Upper lobe of right lung (tissue), 1 donor: ENCODE measurements around the gene STARD5. TPM values are rescaled to one million over a fixed set of nuclear protein-coding genes. Genes with fewer than 3 reads are reported as not detected.
A peak's percentile ranks its signal among the peaks of the same experiment; 100 is the strongest.

Experiments used
- ATAC-seq: fragments of 200-7000 bp; cut with Tn5 transposase; one replicate; pipeline ENCODE4 v1.9.1; 2020; ENCODE audit warnings: mild to moderate bottlenecking, moderate library complexity
- DNase-seq: peaks from one replicate; pipeline ENCODE4 v3.0.0-alpha.2; 2020
- H3K27ac ChIP-seq: fragments of 200-600 bp; one replicate; pipeline ENCODE4 v1.8.0; 2022
- H3K27me3 ChIP-seq: fragments of 200-600 bp; one replicate; pipeline ENCODE4 v1.8.0; 2022; ENCODE audit warnings: mild to moderate bottlenecking
- H3K36me3 ChIP-seq: fragments of 200-600 bp; one replicate; pipeline ENCODE4 v1.8.0; 2022
- H3K4me1 ChIP-seq: fragments of 200-600 bp; one replicate; pipeline ENCODE4 v1.8.0; 2022
- H3K4me3 ChIP-seq: fragments of 200-600 bp; one replicate; pipeline ENCODE4 v1.8.0; 2022; ENCODE audit warnings: mild to moderate bottlenecking
- H3K9me3 ChIP-seq: fragments of 200-600 bp; one replicate; pipeline ENCODE4 v1.8.0; 2022
- intact Hi-C: fragments of 100-400 bp; cut with DNase I; formaldehyde crosslinking; loops from one replicate; pipeline ENCODE4 v1.11.0; 2022
- total RNA-seq: library from RNA; stranded (reverse); fragmentation: NEBNext Ultra II Directional; extraction: Animal tissue kit (Norgen Biotek cat#: 25700); gene quantifications from one replicate; pipeline ENCODE4 v1.2.1, GENCODE V29; 2021
- TF ChIP-seq, protein P1 (sequence below): fragments of 200-600 bp; IDR thresholded peaks from one replicate; pipeline ENCODE4 v1.8.0; 2022; ENCODE audit warnings: antibody characterized with exemption
- donor health status: DM: no; HTN: yes; CAD: no; lungs with severe emphysema.

STARD5 gene
- total RNA-seq, 1 donor from 2014 or later: 5.4 TPM

DNA sequence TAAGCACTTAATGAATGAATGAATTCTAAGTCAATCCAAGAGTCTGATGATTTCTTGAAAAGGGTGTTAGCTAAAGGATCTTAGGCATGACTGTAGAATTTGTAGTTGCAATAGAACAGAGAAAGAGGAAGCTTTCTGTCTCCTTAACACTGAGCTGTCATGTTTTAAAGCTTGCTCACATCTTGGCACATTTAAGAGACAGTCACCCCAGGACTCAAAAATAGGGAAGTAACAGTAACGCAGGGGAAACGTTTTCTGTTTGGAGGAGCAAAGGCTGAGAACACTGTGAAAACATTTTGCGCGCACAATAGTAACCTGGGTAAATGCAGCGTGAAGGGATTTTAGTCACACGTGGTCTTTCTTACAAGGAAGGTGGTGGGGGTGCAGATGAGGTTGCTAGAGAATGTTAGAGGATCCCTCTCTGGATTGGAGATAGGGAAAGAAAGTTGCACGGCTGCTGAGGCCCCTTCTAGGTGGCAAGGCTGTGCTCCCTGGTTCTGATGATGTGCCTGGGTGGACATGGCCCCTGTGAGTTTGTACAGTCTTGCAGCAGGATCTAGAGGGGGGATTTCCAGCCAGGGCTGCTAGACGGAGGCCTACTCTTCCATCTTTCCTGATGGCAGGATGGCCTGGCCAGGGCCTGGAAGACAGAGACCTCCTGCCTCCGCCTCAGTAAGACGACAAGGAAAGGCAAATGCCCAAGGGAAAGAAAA is 12.0 kb downstream of the STARD5 start:
- peaks cover 16% of the 10 kb centered on the region for H3K4me1 ChIP-seq
- H3K27ac ChIP-seq: peak overlapping the region; percentile 75
- H3K4me3 ChIP-seq: no peak overlapping the region
- TF ChIP-seq, protein P1, sequence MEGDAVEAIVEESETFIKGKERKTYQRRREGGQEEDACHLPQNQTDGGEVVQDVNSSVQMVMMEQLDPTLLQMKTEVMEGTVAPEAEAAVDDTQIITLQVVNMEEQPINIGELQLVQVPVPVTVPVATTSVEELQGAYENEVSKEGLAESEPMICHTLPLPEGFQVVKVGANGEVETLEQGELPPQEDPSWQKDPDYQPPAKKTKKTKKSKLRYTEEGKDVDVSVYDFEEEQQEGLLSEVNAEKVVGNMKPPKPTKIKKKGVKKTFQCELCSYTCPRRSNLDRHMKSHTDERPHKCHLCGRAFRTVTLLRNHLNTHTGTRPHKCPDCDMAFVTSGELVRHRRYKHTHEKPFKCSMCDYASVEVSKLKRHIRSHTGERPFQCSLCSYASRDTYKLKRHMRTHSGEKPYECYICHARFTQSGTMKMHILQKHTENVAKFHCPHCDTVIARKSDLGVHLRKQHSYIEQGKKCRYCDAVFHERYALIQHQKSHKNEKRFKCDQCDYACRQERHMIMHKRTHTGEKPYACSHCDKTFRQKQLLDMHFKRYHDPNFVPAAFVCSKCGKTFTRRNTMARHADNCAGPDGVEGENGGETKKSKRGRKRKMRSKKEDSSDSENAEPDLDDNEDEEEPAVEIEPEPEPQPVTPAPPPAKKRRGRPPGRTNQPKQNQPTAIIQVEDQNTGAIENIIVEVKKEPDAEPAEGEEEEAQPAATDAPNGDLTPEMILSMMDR: no peak
- DNase-seq (no peak), ATAC-seq (peak; percentile 78)
- no peaks in the 10 kb centered on the region for H3K27me3 ChIP-seq
- intact Hi-C loops: no loop called here
- peaks cover 35% of the 10 kb centered on the region for H3K36me3 ChIP-seq
- H3K9me3 ChIP-seq: no peaks in the 10 kb centered on the region

DNA sequence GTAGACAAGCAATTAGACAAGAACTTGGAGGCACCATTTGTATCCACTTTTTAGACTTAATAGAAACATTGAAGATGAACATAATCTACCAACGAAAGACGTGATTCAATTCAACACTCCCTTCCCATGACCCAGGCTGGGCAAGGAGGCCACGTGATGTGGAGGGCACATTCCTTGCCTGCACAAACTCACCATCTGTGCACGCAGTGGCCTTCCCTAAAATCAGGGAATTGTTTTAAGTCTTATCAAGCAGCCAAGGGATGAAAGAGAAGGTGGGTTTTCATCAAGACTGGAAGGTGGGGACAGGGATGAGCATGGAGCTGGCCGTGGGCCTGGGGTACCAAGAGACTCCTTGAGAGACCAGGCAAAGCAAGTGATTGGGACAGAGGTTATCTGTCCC is 13.5 kb downstream of the STARD5 start:
- intact Hi-C loops: no loop called here

DNA sequence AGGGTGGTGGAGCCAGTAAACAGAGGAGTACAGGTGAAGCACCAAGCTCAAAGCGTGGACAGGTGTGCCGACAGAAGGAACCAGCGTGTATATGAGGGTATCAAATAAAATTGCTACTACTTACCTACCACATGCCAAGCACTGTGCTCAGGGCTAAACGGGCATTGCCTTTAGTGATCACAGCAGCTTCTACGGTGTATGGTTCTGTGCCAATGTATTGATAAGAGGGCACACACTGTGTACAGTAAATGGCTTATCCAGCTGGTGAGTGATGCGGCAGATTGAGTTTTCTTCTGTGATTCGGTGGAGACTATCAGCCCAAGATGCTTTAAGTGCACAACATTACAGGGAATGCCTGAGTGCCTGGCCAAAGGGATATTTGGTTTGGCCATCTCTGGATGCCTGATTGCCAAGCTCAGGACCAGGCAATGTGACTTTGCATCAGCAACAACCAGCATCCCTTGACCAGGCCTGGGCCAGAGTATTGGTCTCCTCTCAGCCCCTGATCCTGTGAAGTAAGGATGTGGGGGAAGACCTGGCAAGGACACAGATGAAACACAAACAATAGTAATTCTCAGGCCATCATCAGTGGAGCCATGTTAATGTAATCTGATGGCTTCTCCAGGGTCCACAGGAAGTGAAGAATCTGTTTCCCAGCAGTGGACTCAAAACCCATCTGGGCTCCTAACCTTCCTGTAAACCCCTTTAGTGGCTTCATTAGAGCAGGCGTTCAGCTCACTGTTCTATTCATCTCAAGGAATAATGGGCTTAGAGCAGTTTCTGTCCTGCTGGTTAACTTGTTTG is 14.1 kb downstream of the STARD5 start:
- intact Hi-C loops: no loop called here
- no peaks in the 10 kb centered on the region for H3K9me3 ChIP-seq
- DNase-seq (no peak), ATAC-seq (no peak)
- peaks cover 52% of the 10 kb centered on the region for H3K36me3 ChIP-seq
- peaks cover 16% of the 10 kb centered on the region for H3K4me1 ChIP-seq
- H3K27ac ChIP-seq: no peak overlapping the region
- TF ChIP-seq, protein P1: no peak
- H3K4me3 ChIP-seq: no peak overlapping the region
- H3K27me3 ChIP-seq: no peaks in the 10 kb centered on the region

More for the DNA sequence above, 13.5 kb downstream of the STARD5 start:
- DNase-seq (no peak), ATAC-seq (no peak)
- TF ChIP-seq, protein P1: no peak
- H3K27ac ChIP-seq: no peak overlapping the region
- H3K27me3 ChIP-seq: no peaks in the 10 kb centered on the region
- H3K9me3 ChIP-seq: no peaks in the 10 kb centered on the region
- H3K4me3 ChIP-seq: no peak overlapping the region
- peaks cover 16% of the 10 kb centered on the region for H3K4me1 ChIP-seq
- H3K36me3 ChIP-seq: peaks cover 46% of the 10 kb centered on the region

DNA sequence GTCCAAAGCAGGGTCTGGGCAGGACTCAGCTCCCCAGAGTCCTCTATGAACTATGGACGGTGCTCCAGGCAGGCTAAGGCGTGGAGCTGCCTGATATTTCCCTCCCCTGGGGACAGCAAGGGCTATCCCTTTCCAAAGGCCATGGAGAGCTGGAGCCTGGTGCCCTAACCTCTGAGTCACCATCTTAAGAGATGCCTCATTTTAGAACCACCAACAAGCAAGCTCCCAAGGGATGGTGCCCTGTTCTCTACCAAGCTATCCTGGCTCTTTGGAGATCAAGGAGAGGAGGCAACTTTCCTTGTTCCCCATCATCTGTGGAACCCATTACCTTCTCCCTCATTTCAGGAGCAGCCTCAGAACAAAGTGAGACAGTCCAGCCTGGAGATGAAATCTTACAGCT is 15.7 kb downstream of the STARD5 start:
- H3K27ac ChIP-seq: no peak overlapping the region
- DNase-seq (no peak), ATAC-seq (no peak)
- H3K36me3 ChIP-seq: peaks cover 68% of the 10 kb centered on the region
- no peak overlapping the region for H3K4me3 ChIP-seq
- H3K27me3 ChIP-seq: no peaks in the 10 kb centered on the region
- peaks cover 32% of the 10 kb centered on the region for H3K4me1 ChIP-seq
- no peaks in the 10 kb centered on the region for H3K9me3 ChIP-seq
- intact Hi-C loops: no loop called here
- TF ChIP-seq, protein P1: no peak

DNA sequence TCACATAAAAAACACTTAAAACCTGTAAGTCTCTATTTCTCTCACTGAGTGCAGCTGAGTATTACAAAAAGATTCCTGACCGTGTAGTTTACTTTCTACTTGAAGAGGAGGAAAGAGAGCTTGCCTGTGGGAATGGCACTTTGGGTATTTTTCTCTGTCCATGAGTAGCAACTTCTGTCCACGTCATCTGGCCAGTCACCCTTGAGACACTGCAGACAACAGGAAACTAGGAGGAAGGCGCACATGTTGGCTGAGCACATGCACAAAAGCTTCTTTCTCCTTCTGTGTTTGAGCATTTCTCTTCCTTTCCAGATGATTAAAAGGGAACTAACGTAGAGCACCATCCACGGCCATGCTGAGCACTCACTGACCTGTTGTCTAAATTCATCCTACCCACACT is 19.7 kb downstream of the STARD5 start:
- intact Hi-C loops: no loop called here
- peak; percentile 63 for ATAC-seq

More for the DNA sequence above, 19.7 kb downstream of the STARD5 start:
- peaks cover 91% of the 10 kb centered on the region for H3K36me3 ChIP-seq
- TF ChIP-seq, protein P1: no peak
- H3K4me1 ChIP-seq: peaks cover 38% of the 10 kb centered on the region
- no peaks in the 10 kb centered on the region for H3K9me3 ChIP-seq
- H3K4me3 ChIP-seq: no peak overlapping the region
- peak overlapping the region; percentile 45 for H3K27ac ChIP-seq
- H3K27me3 ChIP-seq: no peaks in the 10 kb centered on the region
- DNase-seq: peak; percentile 25
